DMS153 (cell line): ENCODE results near the gene DDX27.
A peak's percentile ranks its signal among the peaks of the same experiment; 100 is the strongest.

Experiments used
- DNase-seq: peaks from one replicate; lab custom pipeline; 2025; lab: John Stamatoyannopoulos, UW

The DDX27 gene

GRCh38 chr20:49278818-49279676 is 59.8 kb downstream of the DDX27 start:
- DNase-seq: no peak

GRCh38 chr20:49279677-49280462 is 60.7 kb downstream of the DDX27 start:
- no peak for DNase-seq

GRCh38 chr20:49280463-49281058 is 61.3 kb downstream of the DDX27 start:
- DNase-seq: no peak

GRCh38 chr20:49281059-49281912 is 62.1 kb downstream of the DDX27 start:
- DNase-seq: no peak

GRCh38 chr20:49281913-49282467 is 62.8 kb downstream of the DDX27 start:
- no peak for DNase-seq

GRCh38 chr20:49282584-49283171 is 63.5 kb downstream of the DDX27 start:
- no peak for DNase-seq

- DNase-seq: no peak
These were observed 64.0 kb downstream of the DDX27 start for GRCh38 chr20:49283176-49283702.

- DNase-seq: no peak
These were observed 64.7 kb downstream of the DDX27 start for GRCh38 chr20:49283703-49284625.

- DNase-seq: no peak
These were observed 65.6 kb downstream of the DDX27 start for GRCh38 chr20:49284818-49285217.

GRCh38 chr20:49285233-49285668 is 66.0 kb downstream of the DDX27 start:
- no peak for DNase-seq

GRCh38 chr20:49285813-49286494 is 66.7 kb downstream of the DDX27 start:
- DNase-seq: no peak

GRCh38 chr20:49286689-49287551 is 67.7 kb downstream of the DDX27 start:
- DNase-seq: no peak

- no peak for DNase-seq
These were observed 68.5 kb downstream of the DDX27 start for GRCh38 chr20:49287555-49288249.

GRCh38 chr20:49288250-49288751 is 69.1 kb downstream of the DDX27 start:
- DNase-seq: no peak

- DNase-seq: peak; percentile 7
These were observed 69.8 kb downstream of the DDX27 start for GRCh38 chr20:49288784-49289696.

GRCh38 chr20:49290608-49291191 is 71.5 kb downstream of the DDX27 start:
- no peak for DNase-seq
